ENCODE data around the gene GNAL. TPM values are rescaled to one million over a fixed set of nuclear protein-coding genes. Genes with fewer than 3 reads are reported as not detected.

The GNAL gene
- total RNA-seq, 1 experiment from 2014 or later = 28.4 TPM

- Mint-ChIP-seq H3K27ac (ENCODE audit: unreplicated experiment) (no peak overlapping the region), H3K36me3 (ENCODE audit: insufficient read depth, unreplicated experiment) (no peaks in the 10 kb centered on the region), H3K4me1 (ENCODE audit: low read depth, unreplicated experiment) (no peaks in the 10 kb centered on the region), H3K4me3 (ENCODE audit: unreplicated experiment) (no peak overlapping the region), H3K27me3 (ENCODE audit: insufficient read depth, unreplicated experiment) (no peaks in the 10 kb centered on the region), H3K9me3 (ENCODE audit: unreplicated experiment) (no peaks in the 10 kb centered on the region)
- intact Hi-C loops (cut with micrococcal nuclease; ENCODE audit: unreplicated experiment) = no loop called here
- no peak overlapping the region for H3K4me3 ChIP-seq (ENCODE audit: low read depth, low read length)
- H3K4me1 ChIP-seq = no peaks in the 10 kb centered on the region
- ChIA-PET CTCF (no interaction called here), POLR2A (no interaction called here)
- no peak for DNase-seq
- TF ChIP-seq CTCF (IDR thresholded peaks at IDR 0.05; ENCODE audit: insufficient read depth in 1 of 2, low read depth in 1 of 2, low read length in 1 of 2, severe bottlenecking in 1 of 2, unreplicated experiment in 1 of 2) = no peak
- no TSS peak for BruUV-seq (replicated peaks)
- H3K27me3 ChIP-seq (replicated peaks; ENCODE audit: control insufficient read depth, insufficient read depth, low read length) = no peaks in the 10 kb centered on the region
- no peaks in the 10 kb centered on the region for H3K9me3 ChIP-seq
- H3K36me3 ChIP-seq (ENCODE audit: control insufficient read depth, insufficient read depth, low read length) = no peaks in the 10 kb centered on the region
These were observed 62.5 kb downstream of the GNAL start for GRCh38 chr18:11751341-11752115.

GRCh38 chr18:11752116-11752911, 63.2 kb downstream of the GNAL start:
- Mint-ChIP-seq H3K4me3 (ENCODE audit: unreplicated experiment) (no peak overlapping the region), H3K27ac (ENCODE audit: unreplicated experiment) (no peak overlapping the region), H3K36me3 (ENCODE audit: insufficient read depth, unreplicated experiment) (no peaks in the 10 kb centered on the region), H3K4me1 (ENCODE audit: low read depth, unreplicated experiment) (no peaks in the 10 kb centered on the region), H3K9me3 (ENCODE audit: unreplicated experiment) (no peaks in the 10 kb centered on the region), H3K27me3 (ENCODE audit: insufficient read depth, unreplicated experiment) (no peaks in the 10 kb centered on the region)
- Histone ChIP-seq H3K27me3 (replicated peaks; ENCODE audit: control insufficient read depth, insufficient read depth, low read length) (no peaks in the 10 kb centered on the region), H3K9me3 (no peaks in the 10 kb centered on the region), H3K36me3 (ENCODE audit: control insufficient read depth, insufficient read depth, low read length) (no peaks in the 10 kb centered on the region), H3K4me3 (ENCODE audit: low read depth, low read length) (no peak overlapping the region), H3K4me1 (no peaks in the 10 kb centered on the region)
- BruUV-seq (replicated peaks) = no TSS peak
- no peak for TF ChIP-seq CTCF (IDR thresholded peaks at IDR 0.05; ENCODE audit: insufficient read depth in 1 of 2, low read depth in 1 of 2, low read length in 1 of 2, severe bottlenecking in 1 of 2, unreplicated experiment in 1 of 2)
- intact Hi-C loops (cut with micrococcal nuclease; ENCODE audit: unreplicated experiment) = no loop called here
- CTCF ChIA-PET = no interaction called here
- DNase-seq = no peak
- POLR2A ChIA-PET = no interaction called here

GRCh38 chr18:11754979-11755378, 65.9 kb downstream of the GNAL start:
- no peaks in the 10 kb centered on the region for H3K9me3 Mint-ChIP-seq (ENCODE audit: unreplicated experiment)
- Histone ChIP-seq H3K36me3 (ENCODE audit: control insufficient read depth, insufficient read depth, low read length) (no peaks in the 10 kb centered on the region), H3K9me3 (no peaks in the 10 kb centered on the region), H3K4me1 (no peaks in the 10 kb centered on the region), H3K27me3 (replicated peaks; ENCODE audit: control insufficient read depth, insufficient read depth, low read length) (no peaks in the 10 kb centered on the region), H3K4me3 (ENCODE audit: low read depth, low read length) (no peak overlapping the region)
- no peak for DNase-seq
- H3K4me3 Mint-ChIP-seq (ENCODE audit: unreplicated experiment) = no peak overlapping the region
- TF ChIP-seq CTCF (IDR thresholded peaks at IDR 0.05; ENCODE audit: insufficient read depth in 1 of 2, low read depth in 1 of 2, low read length in 1 of 2, severe bottlenecking in 1 of 2, unreplicated experiment in 1 of 2) = no peak
- intact Hi-C loops (cut with micrococcal nuclease; ENCODE audit: unreplicated experiment) = no loop called here
- H3K27me3 Mint-ChIP-seq (ENCODE audit: insufficient read depth, unreplicated experiment) = no peaks in the 10 kb centered on the region
- CTCF ChIA-PET = no interaction called here
- no peaks in the 10 kb centered on the region for H3K4me1 Mint-ChIP-seq (ENCODE audit: low read depth, unreplicated experiment)
- BruUV-seq (replicated peaks) = no TSS peak
- H3K36me3 Mint-ChIP-seq (ENCODE audit: insufficient read depth, unreplicated experiment) = no peaks in the 10 kb centered on the region
- H3K27ac Mint-ChIP-seq (ENCODE audit: unreplicated experiment) = no peak overlapping the region
- POLR2A ChIA-PET = no interaction called here

Measured in Caco-2 (cell line).